H9 (cell line): ENCODE results near the gene RNLS. TPM values are rescaled to one million over a fixed set of nuclear protein-coding genes. Genes with fewer than 3 reads are reported as not detected.

Source experiments
- DNase-seq: peaks from one replicate; pipeline ENCODE4 v3.0.0-alpha.2; 2017
- H2AFZ ChIP-seq: one replicate; pipeline ENCODE4 v1.6.1; 2013; ENCODE audit warnings: mild to moderate bottlenecking, low read length, control low read depth, moderate library complexity
- H2AK5ac ChIP-seq: 2 replicates; pipeline ENCODE4 v1.6.1; 2013; ENCODE audit warnings: low read length, control low read depth, mixed read lengths; ENCODE audit not compliant: insufficient read length
- H2BK120ac ChIP-seq: one replicate; pipeline ENCODE4 v1.6.1; 2013; ENCODE audit warnings: low read depth, mild to moderate bottlenecking, low read length, control low read depth, inconsistent platforms; ENCODE audit not compliant: poor library complexity, severe bottlenecking
- H2BK12ac ChIP-seq: 2 replicates; pipeline ENCODE4 v1.6.1; 2013; ENCODE audit warnings: low read length, control low read depth, mixed read lengths, low read depth; ENCODE audit not compliant: insufficient read length
- H2BK15ac ChIP-seq: 2 replicates; pipeline ENCODE4 v1.6.1; 2013; ENCODE audit warnings: low read depth, low read length, control low read depth
- H2BK20ac ChIP-seq: one replicate; pipeline ENCODE4 v1.6.1; 2013; ENCODE audit warnings: low read depth, mild to moderate bottlenecking, low read length, control low read depth, inconsistent platforms; ENCODE audit not compliant: poor library complexity, severe bottlenecking
- H2BK5ac ChIP-seq: 2 replicates; pipeline ENCODE4 v1.6.1; 2013; ENCODE audit warnings: low read length, control low read depth, mixed read lengths; ENCODE audit not compliant: insufficient read length
- H3K14ac ChIP-seq: 2 replicates; pipeline ENCODE4 v1.6.1; 2013; ENCODE audit warnings: low read length, control low read depth; ENCODE audit not compliant: insufficient read depth
- H3K18ac ChIP-seq: 2 replicates; pipeline ENCODE4 v1.6.1; 2013; ENCODE audit warnings: low read depth, mild to moderate bottlenecking, mixed read lengths, low read length, control low read depth; ENCODE audit not compliant: insufficient read length
- H3K23ac ChIP-seq: 2 replicates; pipeline ENCODE4 v1.6.1; 2013; ENCODE audit warnings: low read length, control low read depth, mixed read lengths, low read depth; ENCODE audit not compliant: insufficient read length
- H3K23me2 ChIP-seq: 2 replicates; pipeline ENCODE4 v1.6.1; 2013; ENCODE audit warnings: low read depth, mild to moderate bottlenecking, mixed read lengths, low read length, control low read depth; ENCODE audit not compliant: insufficient read length, poor library complexity, severe bottlenecking
- H3K27ac ChIP-seq: 2 replicates; pipeline ENCODE4 v1.5.1; 2013; ENCODE audit warnings: low read length, control low read depth, mixed read lengths, low read depth; ENCODE audit not compliant: insufficient read length
- H3K27me3 ChIP-seq: 2 replicates; pipeline ENCODE4 v1.6.1; 2013; ENCODE audit warnings: low read length, control low read depth, inconsistent platforms; ENCODE audit not compliant: insufficient read depth
- H3K4ac ChIP-seq: 2 replicates; pipeline ENCODE4 v1.6.1; 2013; ENCODE audit warnings: low read depth, mild to moderate bottlenecking, control low read depth, inconsistent platforms, low read length, moderate library complexity
- H3K4me1 ChIP-seq: 2 replicates; pipeline ENCODE4 v1.6.1; 2013; ENCODE audit warnings: low read length, control low read depth, inconsistent platforms; ENCODE audit not compliant: insufficient read depth
- H3K4me2 ChIP-seq: 2 replicates; pipeline ENCODE4 v1.6.1; 2013; ENCODE audit warnings: low read length, control low read depth, mixed read lengths; ENCODE audit not compliant: insufficient read length, insufficient read depth
- H3K56ac ChIP-seq: 2 replicates; pipeline ENCODE4 v1.6.1; 2013; ENCODE audit warnings: low read depth, mild to moderate bottlenecking, mixed read lengths, low read length, control low read depth; ENCODE audit not compliant: insufficient read length
- H3K79me1 ChIP-seq: 2 replicates; pipeline ENCODE4 v1.6.1; 2013; ENCODE audit warnings: low read depth, mild to moderate bottlenecking, moderate library complexity, low read length, control low read depth, inconsistent platforms; ENCODE audit not compliant: insufficient read depth, poor library complexity, severe bottlenecking
- H3K79me2 ChIP-seq: 2 replicates; pipeline ENCODE4 v1.6.1; 2013; ENCODE audit warnings: low read length, control low read depth, inconsistent platforms; ENCODE audit not compliant: insufficient read depth
- H3K9ac ChIP-seq: 2 replicates; pipeline ENCODE4 v1.6.1; 2013; ENCODE audit warnings: low read length, control low read depth, mixed read lengths; ENCODE audit not compliant: insufficient read length; ENCODE audit errors: extremely low read depth
- H3K9me3 ChIP-seq: one replicate; pipeline ENCODE4 v1.6.1; 2013; ENCODE audit warnings: low read depth, low read length, inconsistent platforms; ENCODE audit not compliant: control insufficient read depth
- H3T11ph ChIP-seq: one replicate; pipeline ENCODE4 v1.6.1; 2013; ENCODE audit warnings: mild to moderate bottlenecking, low read length, control low read depth, inconsistent platforms
- H4K20me1 ChIP-seq: one replicate; pipeline ENCODE4 v1.6.1; 2013; ENCODE audit not compliant: control insufficient read depth, insufficient read length, insufficient read depth
- H4K5ac ChIP-seq: 2 replicates; pipeline ENCODE4 v1.6.1; 2013; ENCODE audit warnings: low read depth, mild to moderate bottlenecking, mixed read lengths, low read length, control low read depth; ENCODE audit not compliant: insufficient read length
- H4K8ac ChIP-seq: replicated peaks from 2 replicates; pipeline ENCODE4 v1.6.1; 2013; ENCODE audit warnings: low read length, control low read depth, mixed read lengths, low read depth; ENCODE audit not compliant: insufficient read length
- H4K91ac ChIP-seq: 2 replicates; pipeline ENCODE4 v1.6.1; 2013; ENCODE audit warnings: low read depth, mild to moderate bottlenecking, moderate library complexity, mixed read lengths, low read length, control low read depth; ENCODE audit not compliant: insufficient read length
- H3K27ac Mint-ChIP-seq, 3 experiments: 2 replicates in 2 of 3; 3 replicates in 1 of 3; pipeline ENCODE4 v1.8.0; 2020 to 2021; ENCODE audit warnings: mixed read lengths in 3 of 3, mild to moderate bottlenecking in 1 of 3, moderate library complexity in 1 of 3
- H3K27me3 Mint-ChIP-seq: 2 replicates; pipeline ENCODE4 v1.8.0; 2021; ENCODE audit warnings: low read depth, mild to moderate bottlenecking, moderate library complexity, mixed read lengths
- H3K36me3 Mint-ChIP-seq, 3 experiments: 2 replicates in 2 of 3; 3 replicates in 1 of 3; pipeline ENCODE4 v1.8.0; 2020 to 2021; ENCODE audit warnings: low read depth in 3 of 3, mixed read lengths in 3 of 3; ENCODE audit not compliant: insufficient read depth in 1 of 3
- H3K4me1 Mint-ChIP-seq, 2 experiments: 2 replicates each; pipeline ENCODE4 v1.8.0; 2020; ENCODE audit warnings: mixed read lengths in 2 of 2
- H3K4me3 Mint-ChIP-seq, 2 experiments: 2 replicates in 1 of 2; 3 replicates in 1 of 2; pipeline ENCODE4 v1.8.0; 2020 to 2021; ENCODE audit warnings: mild to moderate bottlenecking in 2 of 2, mixed read lengths in 2 of 2, moderate library complexity in 1 of 2
- H3K9me3 Mint-ChIP-seq, 2 experiments: 2 replicates in 1 of 2; 3 replicates in 1 of 2; pipeline ENCODE4 v1.8.0; 2020; ENCODE audit warnings: mild to moderate bottlenecking in 2 of 2, mixed read lengths in 2 of 2, moderate library complexity in 1 of 2
- CTCF ChIP-seq: fragments of 200-600 bp; sonication (generic); conservative IDR thresholded peaks from 3 replicates; pipeline ENCODE4 v1.8.0; 2021; ENCODE audit warnings: antibody characterized with exemption, mild to moderate bottlenecking
- WGBS: extraction: QIAGEN DNeasy Blood & Tissue Kit; methylation state at CpG from one replicate; pipeline ENCODE4 v1.1.7; 2013; ENCODE audit warnings: missing lambda C conversion rate, low lambda C conversion rate, mixed read lengths; ENCODE audit not compliant: insufficient read length; ENCODE audit errors: extremely low coverage; 5-methylcytosine and 5-hydroxymethylcytosine counted together
- total RNA-seq: library from RNA; stranded (reverse); gene quantifications from 2 replicates; pipeline ENCODE4 v1.2.1, GENCODE V29; 2021

The RNLS gene
- total RNA-seq, 1 experiment from 2014 or later: 7.5 TPM

- Histone ChIP-seq H2BK20ac (no peak overlapping the region), H2AFZ (no peak overlapping the region), H3K4me2 (no peak overlapping the region), H2BK12ac (no peak overlapping the region), H3K18ac (no peak overlapping the region), H3K79me2 (no peaks in the 10 kb centered on the region), H2BK120ac (no peak overlapping the region), H3K14ac (no peak overlapping the region), H3K56ac (no peak overlapping the region), H3K4me1 (no peaks in the 10 kb centered on the region), H4K5ac (no peak overlapping the region), H2BK5ac (no peak overlapping the region), H2BK15ac (no peak overlapping the region), H4K20me1 (no peaks in the 10 kb centered on the region), H4K8ac (no peak overlapping the region), H3K79me1 (no peaks in the 10 kb centered on the region), H3K23me2 (no peaks in the 10 kb centered on the region), H3K23ac (no peak overlapping the region), H3K27me3 (no peaks in the 10 kb centered on the region), H4K91ac (no peak overlapping the region), H3K9ac (no peak overlapping the region), H3K4ac (no peak overlapping the region), H3K9me3 (no peaks in the 10 kb centered on the region), H3T11ph (no peak overlapping the region), H2AK5ac (no peak overlapping the region), H3K27ac (no peak overlapping the region)
- WGBS: no CpG with 5 or more reads among the region's 4 CpGs
- Mint-ChIP-seq H3K27me3 (no peaks in the 10 kb centered on the region; the same call in 1 of the 2 replicates), H3K27ac (no peak overlapping the region), H3K9me3 (no peaks in the 10 kb centered on the region), H3K36me3 (no peaks in the 10 kb centered on the region), H3K4me3 (no peak overlapping the region), H3K4me1 (0 out of 4 replicates have a peak, but pooled peaks cover 0 to 2% of the 10 kb centered on the region in 2 experiments)
- TF ChIP-seq CTCF: no peak
- no peak for DNase-seq
These were observed 123.6 kb downstream of the RNLS start for GRCh38 chr10:88459530-88459929.
